Neural progenitor cell (in vitro differentiated cells): Measurements from ENCODE around the gene PPL.

ENCODE experiments used
- CTCF ChIP-seq: fragments of 200-600 bp; sonication (generic); IDR thresholded peaks from 2 replicates; pipeline ENCODE4 v1.5.1; 2017; ENCODE audit warnings: antibody characterized with exemption, mild to moderate bottlenecking
- EZH2 ChIP-seq: fragments of 200-600 bp; sonication (generic); IDR thresholded peaks from 2 replicates; pipeline ENCODE4 v1.6.1; 2017; ENCODE audit warnings: antibody characterized with exemption, mild to moderate bottlenecking, moderate library complexity

GRCh38 chr16:4938683-4939030, 1.7 kb upstream of the PPL start:
- TF ChIP-seq CTCF (no peak), EZH2 (no peak)
